GM18870 (cell line): ENCODE results near the gene ADAM8.
"Not testable (repeated sequence)": the region's sequence is repeated elsewhere in the genome, so short reads cannot be mapped to it uniquely, and the experiment has no call there.

Experiments
- ATAC-seq: cut with Tn5 transposase; IDR thresholded peaks from one replicate; pipeline ENCODE4 v1.9.1; 2021; ENCODE audit warnings: moderate library complexity; ENCODE audit not compliant: unreplicated experiment

Gene ADAM8

GRCh38 chr10:133234796-133235195, 41.9 kb downstream of the ADAM8 start:
- ATAC-seq = not testable (repeated sequence)

- no peak for ATAC-seq
These were observed 44.6 kb downstream of the ADAM8 start for GRCh38 chr10:133231946-133232574.

- ATAC-seq = no peak
These were observed 45.3 kb downstream of the ADAM8 start for GRCh38 chr10:133231244-133231945.

GRCh38 chr10:133230387-133231195, 46.1 kb downstream of the ADAM8 start:
- ATAC-seq = no peak

DNA sequence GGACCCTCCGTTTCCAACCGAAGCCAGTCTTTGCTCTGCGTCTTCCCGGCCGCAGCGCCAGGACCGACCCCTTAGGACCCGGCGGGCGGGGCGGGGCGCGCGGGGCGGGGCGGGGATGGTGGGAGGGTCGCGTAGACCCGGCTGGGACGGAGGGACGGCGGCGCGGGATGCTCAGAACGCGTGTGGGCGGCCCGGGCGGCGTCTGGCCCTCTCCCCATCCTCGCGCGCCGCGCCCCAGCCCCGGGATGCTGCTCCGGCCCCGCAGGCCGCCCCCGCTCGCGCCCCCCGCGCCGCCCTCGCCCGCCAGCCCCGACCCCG, 46.7 kb downstream of the ADAM8 start, which contains the start of gene UTF1:
UTF1 (plus strand) TSS at position 174 of the 318 bp plus-strand sequence; CDS start at position 246, 72 bp downstream.
- no peak for ATAC-seq

GRCh38 chr10:133229265-133230043, 47.2 kb downstream of the ADAM8 start:
- no peak for ATAC-seq

DNA sequence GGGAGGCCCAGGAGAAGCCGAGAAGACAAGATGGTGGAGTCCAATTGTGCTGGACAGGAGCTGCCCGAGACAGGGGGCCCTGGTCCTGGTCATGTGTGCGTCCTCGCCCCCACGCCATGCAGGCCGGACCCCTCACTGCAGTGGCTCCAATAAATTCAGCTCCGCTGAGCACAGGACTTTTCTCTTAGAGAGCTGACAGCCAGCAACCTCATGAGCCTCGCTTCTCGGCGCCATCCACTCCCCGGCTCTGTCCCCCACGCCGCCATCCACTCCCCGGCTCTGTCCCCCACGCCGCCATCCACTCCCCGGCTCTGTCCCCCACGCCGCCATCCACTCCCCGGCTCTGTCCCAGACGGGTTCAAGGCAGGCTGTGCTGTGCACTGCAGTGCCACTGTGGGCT, 49.4 kb downstream of the ADAM8 start:
- no peak for ATAC-seq

DNA sequence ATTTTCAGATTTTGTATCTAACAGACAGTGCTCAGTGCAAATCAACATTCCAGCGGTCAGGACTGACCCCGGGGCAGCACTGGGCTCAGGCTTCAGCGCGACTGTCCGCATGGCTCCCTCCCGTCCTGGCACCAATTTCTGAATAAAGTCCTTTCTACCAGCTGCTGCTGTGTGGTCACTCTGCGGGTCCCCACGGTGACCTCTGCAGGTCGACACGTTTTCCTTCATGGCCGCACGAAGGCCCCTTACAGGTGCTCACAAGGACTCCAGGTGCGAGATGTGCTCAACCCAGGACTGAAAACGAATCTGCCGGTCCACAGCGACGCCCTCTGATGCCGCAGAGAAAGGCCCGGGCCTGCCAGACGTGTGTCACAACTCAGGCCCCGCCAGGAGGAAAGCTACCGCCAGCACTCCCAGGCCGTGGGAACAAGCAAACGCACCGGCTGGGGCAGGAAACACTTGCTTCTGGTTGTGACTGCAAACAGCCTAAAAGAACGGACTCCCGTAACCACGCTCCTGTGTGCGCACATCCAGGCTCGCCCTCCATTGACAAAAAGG, 50.3 kb downstream of the ADAM8 start:
- ATAC-seq = no peak

DNA sequence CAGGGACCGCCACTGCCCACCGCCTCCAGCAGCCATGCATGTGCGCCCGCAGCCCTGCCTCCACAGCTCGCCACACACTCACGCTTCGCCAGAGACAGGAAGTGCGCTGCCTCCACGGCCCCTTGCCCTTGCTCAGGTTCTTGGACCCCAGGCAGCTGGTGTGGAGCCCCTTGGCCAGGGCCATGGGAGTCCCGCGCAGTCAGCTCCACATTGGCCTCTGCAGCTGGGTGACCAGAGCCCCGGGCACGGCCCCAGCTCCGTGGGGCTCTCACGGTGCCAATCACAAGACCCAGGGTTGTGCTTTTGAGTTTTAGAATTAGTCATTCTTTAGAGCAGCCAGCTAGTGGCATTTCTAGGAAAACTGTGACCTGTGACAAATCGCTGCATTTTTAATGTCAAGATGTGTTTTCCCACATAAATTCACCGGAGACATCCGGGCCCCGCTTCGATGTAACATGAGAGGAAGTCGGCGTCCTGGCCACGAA, 50.9 kb downstream of the ADAM8 start:
- no peak for ATAC-seq

GRCh38 chr10:133224756-133225372, 51.8 kb downstream of the ADAM8 start:
- no peak for ATAC-seq

GRCh38 chr10:133224076-133224475, 52.6 kb downstream of the ADAM8 start:
- ATAC-seq = no peak

DNA sequence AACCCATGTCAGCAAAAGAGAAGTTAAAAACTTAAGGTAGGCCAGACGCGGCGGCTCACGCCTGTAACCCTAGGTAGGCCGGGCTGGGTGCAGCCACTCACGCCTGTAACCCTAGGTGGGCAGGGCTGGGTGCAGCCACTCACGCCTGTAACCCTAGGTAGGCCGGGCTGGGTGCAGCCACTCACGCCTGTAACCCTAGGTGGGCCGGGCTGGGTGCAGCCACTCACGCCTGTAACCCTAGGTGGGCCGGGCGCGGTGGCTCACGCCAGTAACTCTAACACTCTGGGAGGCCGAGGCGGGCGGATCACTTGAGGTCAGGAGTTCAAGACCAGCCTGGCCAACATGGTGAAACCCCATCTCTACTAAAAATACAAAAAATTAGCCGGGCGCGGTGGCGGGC, 54.9 kb downstream of the ADAM8 start:
- ATAC-seq = not testable (repeated sequence)

- no peak for ATAC-seq
These were observed 55.3 kb downstream of the ADAM8 start for GRCh38 chr10:133221331-133221730.

DNA sequence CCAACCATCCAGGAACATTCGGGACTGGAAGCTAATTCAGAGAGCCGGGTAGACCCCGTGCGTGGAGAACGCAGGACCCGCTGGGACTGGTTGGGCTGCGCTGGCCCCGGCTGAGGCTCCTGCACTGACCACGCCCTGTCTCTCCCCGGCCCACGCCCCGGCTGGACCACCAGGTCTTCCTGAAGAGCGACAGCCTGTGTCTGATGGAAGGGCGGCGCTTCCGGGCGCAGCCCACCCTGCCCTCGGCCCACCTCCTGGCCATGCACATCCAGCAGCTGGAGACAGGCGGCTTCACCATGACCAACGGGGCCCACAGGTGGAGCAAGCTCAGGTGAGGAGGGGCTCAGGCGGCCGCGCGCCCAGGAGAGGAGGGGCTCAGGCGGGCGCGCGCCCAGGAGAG, 56.9 kb downstream of the ADAM8 start:
- ATAC-seq = no peak

DNA sequence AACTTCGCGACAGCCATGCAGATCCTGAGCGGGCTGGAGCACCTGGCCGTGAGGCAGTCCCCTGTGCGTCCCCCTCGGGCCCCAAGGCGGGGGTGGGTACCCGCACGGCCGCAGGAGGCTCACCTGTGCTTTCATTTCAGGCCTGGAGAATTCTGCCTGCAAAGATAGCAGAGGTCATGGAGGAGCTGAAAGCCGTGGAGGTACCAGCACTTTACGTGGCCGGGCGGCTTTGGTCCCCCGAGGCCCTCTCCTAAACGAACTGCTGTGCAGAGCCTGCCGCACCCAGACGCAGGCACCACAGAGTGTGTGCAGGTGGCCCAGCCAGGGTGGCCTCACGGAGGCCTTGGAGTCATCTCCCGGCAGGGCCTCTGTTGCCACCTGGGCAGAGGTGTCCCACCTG, 57.8 kb downstream of the ADAM8 start:
- no peak for ATAC-seq

DNA sequence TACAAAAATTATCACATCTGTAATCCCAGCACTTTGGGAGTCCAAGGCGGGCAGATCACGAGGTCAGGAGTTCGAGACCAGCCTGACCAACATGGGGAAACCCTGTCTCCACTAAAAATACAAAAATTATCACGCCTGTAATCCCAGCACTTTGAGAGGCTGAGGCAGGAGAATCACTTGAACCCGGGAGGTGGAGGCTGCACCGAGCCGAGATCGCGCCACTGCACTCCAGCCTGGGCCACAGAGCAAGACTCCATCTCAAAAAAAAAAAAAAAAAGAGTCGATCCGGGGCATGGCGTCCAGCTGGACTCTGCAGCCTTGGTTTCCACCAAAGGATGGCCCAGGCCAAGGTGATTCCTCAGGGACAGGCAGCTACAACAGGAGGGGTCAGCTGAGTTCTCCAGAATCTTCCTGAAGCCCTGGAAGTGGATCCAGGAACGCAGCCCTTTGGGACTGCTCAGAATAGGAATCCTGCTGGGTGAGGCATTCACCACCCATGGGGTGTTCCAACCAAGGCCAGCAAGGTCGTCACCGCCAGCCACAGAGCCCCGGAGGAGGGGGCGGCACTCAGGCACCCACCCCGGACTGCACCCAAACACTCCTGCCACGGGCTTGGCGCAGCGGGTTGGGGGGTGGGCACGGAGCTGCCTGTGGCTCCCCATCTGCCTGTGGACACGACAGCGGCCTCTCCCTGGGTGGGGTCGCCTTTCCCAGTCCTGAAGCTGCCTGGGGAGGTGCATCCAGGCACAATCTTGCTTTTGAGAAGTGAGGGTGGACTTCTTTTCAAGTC, 58.7 kb downstream of the ADAM8 start:
- ATAC-seq = no peak

- ATAC-seq = no peak
These were observed 59.9 kb downstream of the ADAM8 start for GRCh38 chr10:133216776-133217175.

GRCh38 chr10:133215586-133215985, 61.1 kb downstream of the ADAM8 start:
- ATAC-seq = no peak
